GM18868 (cell line): ENCODE data around the gene ESR2.
"Not testable (repeated sequence)": the region's sequence is repeated elsewhere in the genome, so short reads cannot be mapped to it uniquely, and the experiment has no call there.

Experiments used
- ATAC-seq: cut with Tn5 transposase; IDR thresholded peaks from one replicate; pipeline ENCODE4 v1.9.1; 2021; ENCODE audit warnings: mild to moderate bottlenecking, moderate library complexity; ENCODE audit not compliant: unreplicated experiment

ESR2 gene

GRCh38 chr14:64225151-64225757 is 68.9 kb downstream of the ESR2 start:
- no peak for ATAC-seq

DNA sequence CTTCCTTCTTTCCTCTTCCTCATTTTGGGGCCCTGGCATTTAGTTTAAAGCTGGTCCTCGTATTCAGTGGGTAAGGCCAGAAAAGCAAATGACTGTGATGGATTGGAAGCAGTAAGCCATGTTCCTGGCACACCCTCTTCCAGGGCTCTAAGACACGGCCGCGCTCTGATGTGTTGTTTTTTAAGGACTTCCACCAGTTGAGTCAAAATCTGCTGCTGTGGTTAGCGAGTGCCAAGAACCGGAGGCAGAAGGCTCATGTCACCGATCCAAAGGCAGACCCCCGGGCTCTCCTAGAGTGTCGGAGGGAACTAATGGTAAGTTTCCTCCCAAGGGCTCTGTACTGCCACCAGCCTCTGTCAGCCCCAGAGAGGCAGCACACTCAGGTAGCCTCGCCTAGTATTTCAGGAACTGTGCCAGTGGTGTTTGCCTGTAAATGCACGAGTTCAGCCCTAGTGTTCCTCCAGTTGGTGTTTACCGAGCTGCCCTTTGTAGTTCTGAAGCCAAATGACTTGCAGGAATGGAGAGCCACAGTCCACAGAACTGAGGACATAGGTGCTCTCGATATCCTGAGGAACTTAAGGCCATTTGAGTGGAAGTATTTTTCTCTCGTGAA is 72.7 kb downstream of the ESR2 start:
- no peak for ATAC-seq

DNA sequence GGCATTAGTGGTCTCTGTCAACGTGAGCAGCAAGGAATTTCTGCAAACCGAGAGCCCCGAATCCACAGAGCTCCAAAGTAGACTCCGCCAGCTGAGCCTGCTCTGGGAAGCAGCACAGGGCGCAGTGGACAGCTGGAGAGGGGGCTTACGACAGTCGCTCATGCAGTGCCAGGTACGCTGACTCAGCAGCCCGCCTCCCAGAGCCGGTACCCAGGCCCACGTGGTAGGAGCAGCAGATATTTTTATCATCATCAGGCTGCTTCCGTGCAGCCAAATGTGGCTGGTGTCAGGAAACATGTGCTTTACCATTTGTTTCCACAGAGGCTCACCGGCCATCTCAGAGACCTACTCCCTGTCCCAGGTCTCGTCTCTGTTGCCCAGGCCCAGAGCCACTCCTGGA is 73.7 kb downstream of the ESR2 start:
- peak; percentile 34 for ATAC-seq

DNA sequence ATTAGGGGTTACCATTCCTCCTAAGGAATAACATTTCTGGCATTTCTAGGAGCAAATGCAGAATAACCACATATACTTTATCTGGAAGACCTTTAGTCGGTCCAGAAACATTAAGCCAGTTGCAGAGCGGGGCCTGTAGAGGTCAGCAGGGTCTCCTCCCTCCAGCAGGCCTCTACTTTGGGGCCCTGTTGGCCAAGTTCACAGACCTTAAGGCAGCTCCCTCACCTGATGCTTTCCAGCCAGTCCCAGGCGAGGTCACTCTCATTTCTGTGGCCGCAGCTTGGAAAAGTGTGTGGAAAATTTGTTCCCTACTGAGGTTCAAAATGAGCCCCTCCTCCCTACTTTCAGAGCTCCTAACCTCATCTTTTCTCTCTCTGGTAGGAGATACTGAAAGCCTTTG is 74.1 kb downstream of the ESR2 start:
- no peak for ATAC-seq

- ATAC-seq, result peak; percentile 46
Observed at GRCh38 chr14:64218344-64219240, 75.6 kb downstream of the ESR2 start.

DNA sequence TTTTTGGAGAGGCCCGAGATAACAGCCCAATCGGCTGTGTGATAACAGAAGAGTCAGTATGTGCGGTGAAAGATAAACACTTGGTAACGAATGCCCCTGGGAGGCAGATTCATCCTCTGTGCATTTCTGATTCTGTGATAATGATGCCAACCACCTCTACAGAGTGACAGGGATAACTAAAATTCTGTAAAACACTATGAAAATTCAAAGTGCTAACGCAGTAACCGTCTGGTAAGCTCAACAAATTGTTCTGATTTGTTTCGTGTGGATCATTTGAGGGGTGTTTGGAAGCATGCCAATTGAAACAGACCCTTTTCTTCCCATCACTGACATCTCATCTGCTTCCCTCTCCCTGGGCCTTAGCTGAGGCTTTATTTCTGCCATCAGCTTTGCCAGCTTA is 76.3 kb downstream of the ESR2 start:
- ATAC-seq, result no peak

- no peak for ATAC-seq
Observed at GRCh38 chr14:64217308-64217707, 76.9 kb downstream of the ESR2 start.

DNA sequence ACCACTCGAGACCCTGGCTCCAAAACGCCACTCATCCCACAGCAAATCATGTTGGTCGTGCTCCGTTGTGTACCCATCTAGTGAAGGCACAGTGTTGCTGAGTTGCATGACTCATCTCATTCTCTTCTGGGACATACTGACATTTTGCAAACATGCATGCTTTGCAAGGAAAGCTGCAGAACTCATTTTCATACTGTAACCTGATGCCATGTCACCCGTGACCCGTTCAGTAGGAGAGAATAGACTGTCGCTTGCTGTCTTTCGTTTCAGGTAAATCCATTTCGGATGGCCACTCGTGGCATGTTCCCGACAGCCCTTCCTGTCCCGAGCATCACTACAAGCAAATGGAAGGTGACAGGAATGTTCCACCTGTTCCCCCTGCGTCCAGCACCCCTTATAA is 78.2 kb downstream of the ESR2 start:
- no peak for ATAC-seq

GRCh38 chr14:64215274-64215673 is 78.9 kb downstream of the ESR2 start:
- ATAC-seq, result no peak

DNA sequence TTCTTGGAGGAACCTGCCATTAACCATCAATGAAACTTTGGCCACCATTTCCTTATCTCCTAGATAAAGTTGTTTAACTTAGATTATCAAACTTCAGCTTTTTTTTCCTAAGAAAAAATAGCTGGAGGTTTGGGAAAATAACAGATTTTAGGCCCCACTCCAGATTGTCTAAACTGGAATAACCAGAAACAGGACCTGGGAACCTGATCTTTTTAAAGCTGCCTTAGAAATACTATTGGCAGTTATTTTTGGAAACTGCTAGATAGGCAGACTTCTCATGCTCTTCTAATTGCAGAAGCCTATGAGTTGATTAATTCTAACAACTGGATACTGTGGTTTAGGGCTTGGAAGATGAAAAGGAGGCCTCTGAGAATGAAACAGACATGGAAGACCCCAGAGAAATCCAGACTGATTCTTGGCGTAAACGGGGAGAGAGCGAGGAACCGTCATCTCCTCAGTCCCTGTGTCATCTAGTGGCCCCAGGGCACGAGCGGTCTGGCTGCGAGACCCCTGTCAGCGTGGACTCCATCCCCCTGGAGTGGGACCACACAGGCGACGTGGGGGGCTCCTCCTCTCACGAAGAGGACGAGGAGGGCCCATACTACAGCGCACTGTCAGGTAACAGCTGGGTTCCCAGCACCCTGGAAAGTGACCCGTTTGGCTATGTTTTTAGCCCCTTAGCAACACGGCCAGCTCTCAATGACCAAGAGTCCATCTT is 80.2 kb downstream of the ESR2 start:
- ATAC-seq, result no peak

DNA sequence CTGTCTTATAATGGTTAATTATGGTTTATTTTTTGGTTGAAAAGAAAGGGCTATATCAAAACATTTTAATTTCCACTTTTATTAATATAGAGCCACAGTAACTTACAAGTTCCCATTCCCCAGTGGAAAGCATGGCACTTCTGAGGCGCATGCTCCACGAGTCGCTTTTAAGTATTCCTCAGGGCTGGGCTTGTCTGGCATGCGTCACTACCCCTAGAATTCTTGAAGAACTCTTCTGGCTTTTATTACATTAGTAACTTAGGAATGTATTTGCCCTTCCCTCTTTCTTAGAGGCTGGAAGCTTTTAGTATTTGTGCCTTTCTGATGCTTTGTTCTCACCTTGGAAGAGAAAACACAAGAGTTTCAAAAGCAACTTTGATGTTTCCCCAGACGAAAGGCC is 81.1 kb downstream of the ESR2 start:
- ATAC-seq, result no peak

DNA sequence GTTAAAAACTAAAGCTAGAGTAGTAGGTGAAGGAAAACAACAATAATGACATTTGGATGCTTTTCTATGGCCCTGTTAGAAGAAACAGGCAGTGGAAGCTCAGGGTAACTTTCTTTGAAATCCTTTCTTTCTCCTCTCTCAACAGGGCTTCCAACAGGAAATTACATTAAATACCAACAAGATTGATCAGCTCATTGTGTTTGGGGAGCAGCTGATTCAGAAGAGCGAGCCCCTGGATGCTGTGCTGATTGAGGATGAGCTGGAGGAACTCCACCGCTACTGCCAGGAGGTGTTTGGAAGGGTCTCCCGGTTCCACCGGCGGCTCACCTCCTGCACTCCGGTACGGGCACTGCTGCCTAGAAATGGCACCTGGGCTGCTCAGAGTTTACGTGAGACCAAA is 81.5 kb downstream of the ESR2 start:
- ATAC-seq, result no peak

- ATAC-seq, result not testable (repeated sequence)
Observed at GRCh38 chr14:64210912-64211311, 83.3 kb downstream of the ESR2 start.

DNA sequence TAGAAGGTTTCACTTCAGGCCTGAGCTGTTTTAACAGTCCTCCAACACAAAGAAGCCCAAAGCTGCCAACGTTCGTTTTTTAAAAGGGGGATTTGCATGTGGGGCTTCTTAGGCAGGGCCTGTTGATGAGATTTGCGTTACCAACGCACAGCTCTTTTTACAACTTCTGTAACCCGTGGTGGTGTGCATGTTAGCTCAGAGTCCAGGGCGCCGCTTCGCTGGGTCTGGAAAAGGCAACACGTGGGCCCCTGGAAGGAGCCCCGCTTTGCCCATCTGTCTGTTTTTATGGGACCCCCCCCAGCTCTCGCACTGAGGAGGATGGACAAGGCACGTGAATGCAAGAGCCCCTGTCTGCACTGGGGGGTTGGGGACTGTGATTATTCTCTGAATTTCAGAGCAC is 84.0 kb downstream of the ESR2 start:
- ATAC-seq, result no peak

GRCh38 chr14:64209444-64210131 is 84.6 kb downstream of the ESR2 start:
- ATAC-seq, result peak; percentile 76

DNA sequence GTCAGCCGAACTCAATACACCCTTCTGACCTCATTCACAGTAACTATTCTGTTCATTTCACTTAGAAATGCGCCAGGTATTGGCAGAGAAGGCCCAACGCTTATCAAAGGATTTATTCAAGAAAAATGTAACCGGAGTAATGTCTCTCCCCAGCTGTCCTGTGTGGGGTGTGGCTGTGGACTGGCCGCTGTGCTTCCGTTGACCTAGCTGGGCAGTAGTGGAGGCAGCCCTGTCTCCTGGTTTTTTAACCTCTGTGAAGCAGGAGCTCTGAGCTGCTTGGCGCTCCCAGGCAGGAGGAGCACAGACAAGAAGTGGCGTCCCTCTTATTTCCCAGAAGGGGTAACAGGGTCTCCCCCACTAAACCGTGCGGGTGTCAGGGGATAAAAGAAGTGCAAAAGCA is 85.2 kb downstream of the ESR2 start:
- no peak for ATAC-seq

DNA sequence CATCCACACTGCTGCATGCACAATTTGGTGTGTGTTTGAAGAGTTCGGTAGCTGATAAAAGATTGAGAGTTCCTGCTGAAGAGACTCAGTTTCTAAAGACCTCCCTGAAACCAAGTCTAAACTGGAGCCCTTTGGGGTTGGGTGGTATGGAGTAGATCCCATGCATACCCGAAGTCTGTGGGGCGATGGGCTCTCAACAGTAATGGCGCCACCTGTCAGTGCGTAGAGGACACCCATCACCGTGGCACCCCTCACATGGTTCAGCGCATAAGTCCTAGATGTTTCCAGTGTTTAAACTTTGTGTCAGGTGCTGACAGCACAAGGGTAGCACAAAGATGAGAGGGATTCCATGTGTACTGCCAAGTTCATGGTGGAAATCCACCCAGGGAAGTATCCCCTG is 85.9 kb downstream of the ESR2 start:
- no peak for ATAC-seq

- no peak for ATAC-seq
Observed at GRCh38 chr14:64203366-64204006, 90.7 kb downstream of the ESR2 start.

DNA sequence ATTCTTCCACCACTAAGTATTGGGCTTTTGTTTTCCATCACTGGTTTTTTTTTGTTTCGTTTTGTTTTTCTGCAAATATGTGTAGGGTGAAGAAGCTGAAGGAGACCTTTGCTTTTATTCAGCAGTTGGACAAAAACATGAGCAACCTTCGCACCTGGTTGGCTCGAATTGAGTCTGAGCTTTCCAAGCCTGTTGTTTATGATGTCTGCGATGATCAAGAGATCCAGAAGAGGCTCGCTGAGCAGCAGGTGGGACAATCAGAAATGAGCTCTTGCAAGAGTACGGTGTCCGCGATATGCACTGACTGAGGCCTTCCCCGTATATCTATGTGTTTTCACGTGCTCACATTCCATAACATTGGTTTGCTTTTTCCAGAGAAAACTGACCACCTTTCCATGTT is 91.5 kb downstream of the ESR2 start:
- ATAC-seq, result no peak

DNA sequence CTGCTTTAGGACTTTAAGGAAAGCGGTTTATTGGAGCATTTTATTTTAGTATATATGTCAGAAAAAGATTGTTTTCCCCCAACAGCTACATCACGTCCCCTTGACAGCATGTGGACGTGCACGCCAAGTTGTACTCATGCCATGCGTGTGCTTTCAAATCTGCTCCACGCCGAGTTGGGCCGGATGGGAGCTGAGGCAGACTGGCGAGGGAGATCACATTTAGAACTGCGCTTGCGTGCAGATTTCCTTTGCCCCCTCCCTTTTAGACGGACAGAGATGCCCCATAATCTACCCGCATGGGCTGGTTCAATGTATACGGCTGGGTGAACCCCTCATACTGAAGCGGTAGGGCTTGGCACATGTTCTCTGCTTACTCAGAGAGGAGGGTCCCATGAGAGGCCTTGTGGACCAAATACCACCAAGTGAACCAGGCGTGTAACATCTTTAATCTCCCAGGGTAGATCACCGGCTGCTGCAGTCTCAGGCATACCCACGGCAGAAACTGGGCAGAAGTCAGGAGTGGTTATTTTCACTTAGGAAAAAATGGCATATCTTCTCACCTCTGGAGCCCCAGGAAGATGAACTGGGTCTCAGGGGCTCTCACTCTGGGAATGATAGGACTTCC is 92.1 kb downstream of the ESR2 start:
- no peak for ATAC-seq
